H1 (cell line): ENCODE measurements around the gene IRF9. TPM values are rescaled to one million over a fixed set of nuclear protein-coding genes. Genes with fewer than 3 reads are reported as not detected.

Experiments used
- CTCF ChIA-PET: fragments of 300-600 bp; sonication (Branson Sonifier 250); formaldehyde crosslinking; loops from one replicate; lab custom pipeline; 2021; ENCODE audit not compliant: partially characterized antibody; lab: Charles Lee
- POLR2A ChIA-PET: fragments of 300-600 bp; sonication (Branson Sonifier 250); formaldehyde crosslinking; loops from one replicate; lab custom pipeline; 2021; ENCODE audit warnings: inconsistent platforms; ENCODE audit not compliant: partially characterized antibody; lab: Charles Lee
- DNase-seq, 2 experiments: peaks; one replicate each; pipeline versions ENCODE4 v3.0.0 to v3.0.0-alpha.2; 2010 to 2022; ENCODE audit warnings: low spot score in 2 of 2, low read depth in 1 of 2, mixed read lengths in 1 of 2
- FAIRE-seq: peaks from 2 replicates; lab custom pipeline; 2011; peaks lifted over from hg19 to GRCh38; lab: Jason Lieb, UNC
- H2AFZ ChIP-seq: 2 replicates; pipeline ENCODE4 v1.8.1; 2012; ENCODE audit warnings: low read length, inconsistent platforms
- H2AK5ac ChIP-seq: 2 replicates; pipeline ENCODE4 v1.6.1; 2013; ENCODE audit warnings: low read depth, low read length
- H2BK120ac ChIP-seq: replicated peaks from 2 replicates; pipeline ENCODE3; 2013; ENCODE audit warnings: low read depth, low read length, inconsistent platforms
- H2BK12ac ChIP-seq: 2 replicates; pipeline ENCODE4 v1.6.1; 2013; ENCODE audit warnings: low read depth, low read length
- H2BK15ac ChIP-seq: 2 replicates; pipeline ENCODE4 v1.6.1; 2013; ENCODE audit warnings: low read length
- H2BK20ac ChIP-seq: 2 replicates; pipeline ENCODE4 v1.6.1; 2013; ENCODE audit warnings: low read length
- H2BK5ac ChIP-seq: 2 replicates; pipeline ENCODE4 v1.6.1; 2013; ENCODE audit warnings: low read depth, low read length
- H3K14ac ChIP-seq: 2 replicates; pipeline ENCODE4 v1.6.1; 2013; ENCODE audit warnings: inconsistent platforms; ENCODE audit not compliant: insufficient read length
- H3K18ac ChIP-seq: 2 replicates; pipeline ENCODE4 v1.6.1; 2013; ENCODE audit warnings: low read length; ENCODE audit errors: extremely low read depth
- H3K23ac ChIP-seq: 2 replicates; pipeline ENCODE4 v1.6.1; 2013; ENCODE audit warnings: inconsistent platforms; ENCODE audit not compliant: insufficient read length
- H3K23me2 ChIP-seq: 2 replicates; pipeline ENCODE4 v1.6.1; 2013; ENCODE audit warnings: low read depth, low read length
- H3K27ac ChIP-seq: 2 replicates; pipeline ENCODE4 v1.6.1; 2011; ENCODE audit warnings: low read depth, low read length, inconsistent platforms
- H3K27me3 ChIP-seq, 4 experiments: replicated peaks in 1 of 4; 1 replicate in 1 of 4; 2 replicates in 3 of 4; pipeline versions ENCODE4 v1.6.1 to v1.8.1; 2011 to 2013; ENCODE audit warnings: low read length in 3 of 4, mild to moderate bottlenecking in 3 of 4, inconsistent platforms in 2 of 4, mixed read lengths in 2 of 4, moderate library complexity in 1 of 4; ENCODE audit not compliant: control insufficient read depth in 3 of 4, insufficient read depth in 3 of 4; ENCODE audit errors: extremely low read depth in 1 of 4
- H3K36me3 ChIP-seq, 4 experiments: 2 replicates each; pipeline versions ENCODE4 v1.6.1 to v1.8.1; 2011 to 2013; ENCODE audit warnings: mild to moderate bottlenecking in 4 of 4, low read length in 3 of 4, moderate library complexity in 2 of 4, control low read depth in 1 of 4, inconsistent platforms in 1 of 4; ENCODE audit not compliant: insufficient read depth in 4 of 4, control insufficient read depth in 2 of 4
- H3K4ac ChIP-seq: replicated peaks from 2 replicates; pipeline ENCODE3; 2013; ENCODE audit warnings: low read length, low read depth, mixed read lengths, inconsistent platforms; ENCODE audit not compliant: insufficient read length
- H3K4me1 ChIP-seq, 4 experiments: replicated peaks in 1 of 4; 1 replicate in 1 of 4; 2 replicates in 3 of 4; pipeline versions ENCODE4 v1.6.1 to v1.8.1; 2011 to 2013; ENCODE audit warnings: low read length in 3 of 4, inconsistent platforms in 2 of 4, mixed read lengths in 1 of 4; ENCODE audit not compliant: insufficient read depth in 4 of 4, control insufficient read depth in 3 of 4
- H3K4me2 ChIP-seq, 2 experiments: 2 replicates each; pipeline versions ENCODE4 v1.6.1 to v1.8.1; 2011 to 2013; ENCODE audit warnings: low read depth in 2 of 2, low read length in 2 of 2, control low read depth in 1 of 2, inconsistent platforms in 1 of 2, mild to moderate bottlenecking in 1 of 2; ENCODE audit not compliant: insufficient read depth in 1 of 2
- H3K4me3 ChIP-seq, 4 experiments: fragments of 200-600, 300-600 bp in 1 of 4; sonication (generic), shearing (Covaris generic), sonication (Bioruptor Twin) in 1 of 4; 2 replicates each; pipeline versions ENCODE4 v1.5.1 to v1.8.1; 2011 to 2016; ENCODE audit warnings: low read length in 4 of 4, low read depth in 3 of 4, control low read depth in 2 of 4, inconsistent platforms in 2 of 4, mild to moderate bottlenecking in 2 of 4, mixed read lengths in 1 of 4, moderate library complexity in 1 of 4; ENCODE audit not compliant: insufficient read depth in 2 of 4; ENCODE audit errors: extremely low read depth in 1 of 4
- H3K56ac ChIP-seq: replicated peaks from 2 replicates; pipeline ENCODE3; 2013; ENCODE audit warnings: low read depth, mild to moderate bottlenecking, mixed read lengths, low read length, inconsistent platforms; ENCODE audit not compliant: insufficient read length
- H3K79me1 ChIP-seq: 2 replicates; pipeline ENCODE4 v1.6.1; 2013; ENCODE audit warnings: low read depth, low read length, control low read depth
- H3K79me2 ChIP-seq, 2 experiments: 2 replicates each; pipeline versions ENCODE4 v1.6.1 to v1.8.1; 2012 to 2013; ENCODE audit warnings: low read length in 2 of 2, mild to moderate bottlenecking in 2 of 2, inconsistent platforms in 1 of 2; ENCODE audit not compliant: insufficient read depth in 2 of 2, control insufficient read depth in 1 of 2
- H3K9ac ChIP-seq, 4 experiments: replicated peaks in 1 of 4; 1 replicate in 1 of 4; 2 replicates in 3 of 4; pipeline versions ENCODE4 v1.6.1 to v1.8.1; 2011 to 2013; ENCODE audit warnings: low read depth in 3 of 4, low read length in 3 of 4, control low read depth in 2 of 4, mild to moderate bottlenecking in 2 of 4, moderate library complexity in 2 of 4, inconsistent platforms in 1 of 4; ENCODE audit errors: extremely low read depth in 1 of 4
- H3K9me3 ChIP-seq, 2 experiments: 2 replicates each; pipeline versions ENCODE4 v1.6.1 to v1.8.1; 2012 to 2013; ENCODE audit warnings: mild to moderate bottlenecking in 2 of 2, moderate library complexity in 2 of 2, control low read depth in 1 of 2, inconsistent platforms in 1 of 2, low read depth in 1 of 2, low read length in 1 of 2, mixed read lengths in 1 of 2; ENCODE audit not compliant: insufficient read depth in 2 of 2
- H4K20me1 ChIP-seq, 2 experiments: replicated peaks in 1 of 2; 2 replicates each; pipeline versions ENCODE3 to v1.8.1; 2011 to 2013; ENCODE audit warnings: inconsistent platforms in 2 of 2, low read length in 2 of 2, mild to moderate bottlenecking in 1 of 2; ENCODE audit not compliant: insufficient read depth in 2 of 2, control insufficient read depth in 1 of 2
- H4K5ac ChIP-seq: 2 replicates; pipeline ENCODE4 v1.6.1; 2013; ENCODE audit warnings: low read length, low read depth, mixed read lengths, inconsistent platforms; ENCODE audit not compliant: insufficient read length
- H4K8ac ChIP-seq: 2 replicates; pipeline ENCODE4 v1.8.0; 2013; ENCODE audit warnings: mild to moderate bottlenecking, moderate library complexity, low read length, inconsistent platforms; ENCODE audit not compliant: insufficient read depth; ENCODE audit errors: extremely low read depth
- H4K91ac ChIP-seq: replicated peaks from 2 replicates; pipeline ENCODE3; 2013; ENCODE audit warnings: low read length, mixed read lengths, inconsistent platforms; ENCODE audit not compliant: insufficient read length
- BRCA1 ChIP-seq: IDR thresholded peaks from 2 replicates; pipeline ENCODE4 v1.6.1; 2012; ENCODE audit warnings: low read depth, low read length, improper control_type of control experiment
- EGR1 ChIP-seq: IDR thresholded peaks from 2 replicates; pipeline ENCODE4 v1.6.1; 2011; ENCODE audit warnings: low read depth, low read length, borderline replicate concordance
- EP300 ChIP-seq, 2 experiments: IDR thresholded peaks; 1 replicate in 1 of 2; 2 replicates in 1 of 2; pipeline ENCODE4 v1.6.1; 2011 to 2012; ENCODE audit warnings: low read depth in 2 of 2, low read length in 2 of 2, mild to moderate bottlenecking in 2 of 2, borderline replicate concordance in 1 of 2, inconsistent platforms in 1 of 2, moderate library complexity in 1 of 2
- RXRA ChIP-seq: IDR thresholded peaks from 2 replicates; pipeline ENCODE4 v1.6.1; 2011; ENCODE audit warnings: low read depth, mild to moderate bottlenecking, low read length, moderate library complexity; ENCODE audit not compliant: insufficient read depth
- TAF7 ChIP-seq: optimal IDR thresholded peaks from 2 replicates; pipeline ENCODE3; 2011; ENCODE audit warnings: low read depth, mild to moderate bottlenecking, inconsistent platforms, low read length, moderate library complexity, borderline replicate concordance
- TBP ChIP-seq: IDR thresholded peaks from 2 replicates; pipeline ENCODE4 v1.6.1; 2011; ENCODE audit warnings: low read depth, low read length, improper control_type of control experiment
- TEAD4 ChIP-seq: IDR thresholded peaks from 2 replicates; pipeline ENCODE4 v1.6.1; 2012; ENCODE audit warnings: low read depth, low read length, inconsistent platforms, mixed read lengths
- WGBS, 2 experiments: shearing (Covaris generic) in 1 of 2; methylation state at CpG; one replicate each; pipeline versions ENCODE4 v1.1.6 to v1.1.7; 2013 to 2015; ENCODE audit warnings: low lambda C conversion rate in 2 of 2, mixed read lengths in 2 of 2, inconsistent platforms in 1 of 2, low coverage in 1 of 2, missing lambda C conversion rate in 1 of 2; ENCODE audit not compliant: insufficient replicate concordance in 2 of 2, insufficient coverage in 1 of 2, insufficient read length in 1 of 2; ENCODE audit errors: extremely low coverage in 1 of 2, missing lambda C conversion rate in 1 of 2; 5-methylcytosine and 5-hydroxymethylcytosine counted together
- polyA plus RNA-seq, 7 experiments: library from polyadenylated mRNA; depleted of rRNA in 3 of 7; stranded (reverse) in 5 of 7; unstranded in 2 of 7; fragments of >200 nt in 5 of 7; fragments of 200-250 nt in 2 of 7; gene quantifications; 1 replicate in 5 of 7; 2 replicates in 1 of 7; 4 replicates in 1 of 7; pipeline versions ENCODE4 v1.2.1 to v1.2.3, GENCODE V29; 2011 to 2013; ENCODE audit warnings: missing spikeins in 2 of 7, mixed read lengths in 2 of 7
- total RNA-seq: library from RNA; stranded (reverse); fragmentation: NEBNext Ultra II Directional; extraction: Animal tissue kit (Norgen Biotek cat#: 25700); gene quantifications from 2 replicates; pipeline ENCODE4 v1.2.1, GENCODE V29; 2021
- TF ChIP-seq, protein P1 (sequence below): IDR thresholded peaks from 2 replicates; pipeline ENCODE4 v1.6.1; 2012; ENCODE audit warnings: inconsistent platforms
- TF ChIP-seq, protein P2 (sequence below): IDR thresholded peaks from 2 replicates; pipeline ENCODE4 v1.6.1; 2012; ENCODE audit warnings: low read length, inconsistent platforms

IRF9 gene
- total and polyA plus RNA-seq, 2 of the 8 experiments (the other 6 are each of a cell fraction or from before 2014, with no cell fraction given), result 11.4 to 13.2 TPM

GRCh38 chr14:24146453-24146977, 14.6 kb upstream of the IRF9 start, which contains the start of gene PSME2:
Gene PSME2, minus strand, starts transcription at chr14:24146610. Its CDS starts 29 bp downstream, at chr14:24146581.
- H2BK15ac ChIP-seq, result no peak within 1 kb of the TSS
- no peak within 1 kb of the TSS for H2BK20ac ChIP-seq
- H4K5ac ChIP-seq, result peak within 1 kb of the TSS; percentile 2
- no peaks in the 10 kb centered on the region for H3K27me3 ChIP-seq
- DNase-seq (peak in 1 of 2 experiments; percentile 93), FAIRE-seq (no peak)
- H3K23me2 ChIP-seq, result peaks cover 10% of the 10 kb centered on the region
- peaks cover 0 to 10% (median 8%) of the 10 kb centered on the region in 4 experiments; a peak in 5 of 7 replicates for H3K4me1 ChIP-seq
- H2BK12ac ChIP-seq, result 0 out of 2 replicates have a peak within 1 kb of the TSS, but pooled peaks have one; percentile 46
- H4K20me1 ChIP-seq, result peaks cover 0 to 18% of the 10 kb centered on the region in 2 experiments
- WGBS, 2 experiments, result 0% methylated on average over 13 of the region's 25 CpGs; no CpG with 5 or more reads in 1 of the 2 experiments
- H3K36me3 ChIP-seq, result peaks cover 11 to 30% (median 24%) of the 10 kb centered on the region in 4 experiments
- peak within 1 kb of the TSS; percentile 92 to 98 (median 96) for H3K4me3 ChIP-seq
- H3K79me1 ChIP-seq, result peaks cover 11% of the 10 kb centered on the region; the same call in 1 of the 2 replicates
- H2BK5ac ChIP-seq, result peak within 1 kb of the TSS; percentile 94
- ChIA-PET CTCF (interaction anchor here (0.6 to 3.7 kb wide), 8 partner anchors 9 to 89 kb away, joined by 3 to 24 read pairs (median 5); partner anchors contain the start of genes DCAF11, IRF9 and PSME1), POLR2A (interaction anchor here (0.6 to 9.6 kb wide), 21 partner anchors 9 to 1178 kb away, joined by 3 to 86 read pairs (median 5); partner anchors contain the start of genes CHMP4A, DCAF11, DHRS1 and IPO4)
- no peak within 1 kb of the TSS for H4K91ac ChIP-seq
- peak within 1 kb of the TSS; percentile 52 for H3K56ac ChIP-seq
- no peak within 1 kb of the TSS for H3K14ac ChIP-seq
- H2AFZ ChIP-seq, result peak within 1 kb of the TSS; percentile 83; the same call in 1 of the 2 replicates
- H3K27ac ChIP-seq, result peak within 1 kb of the TSS; percentile 45; the same call in 1 of the 2 replicates
- H3K9ac ChIP-seq, result peak within 1 kb of the TSS; percentile 66 to 73 (median 70)
- peak within 1 kb of the TSS; percentile 83 to 96 for H3K4me2 ChIP-seq
- peaks cover 0 to 28% of the 10 kb centered on the region in 2 experiments; a peak in 3 of 4 replicates for H3K79me2 ChIP-seq
- H3K9me3 ChIP-seq, result no peaks in the 10 kb centered on the region
- H3K4ac ChIP-seq, result no peak within 1 kb of the TSS
- H2BK120ac ChIP-seq, result no peak within 1 kb of the TSS
- H3K18ac ChIP-seq, result peak within 1 kb of the TSS; percentile 53; the same call in 1 of the 2 replicates
- no peak within 1 kb of the TSS for H2AK5ac ChIP-seq
- H4K8ac ChIP-seq, result no peak within 1 kb of the TSS; the same call in 1 of the 2 replicates
- no peak within 1 kb of the TSS for H3K23ac ChIP-seq
- TF ChIP-seq TBP (peak; percentile 61; the same call in 1 of the 2 replicates), RXRA (no peak), EGR1 (peak; percentile 15; the same call in 1 of the 2 replicates), TEAD4 (0 out of 2 replicates have a peak, but pooled peaks have one; percentile 10), TAF7 (peak; percentile 81), EP300 (IDR thresholded peaks at IDR 0.05; ENCODE audit: borderline replicate concordance in 1 of 2, low read depth in 2 of 2, low read length in 2 of 2) (0 out of 3 replicates have a peak, but pooled peaks of 1 of the 2 experiments have one; percentile 22), BRCA1 (no peak)
- TF ChIP-seq, protein P1, sequence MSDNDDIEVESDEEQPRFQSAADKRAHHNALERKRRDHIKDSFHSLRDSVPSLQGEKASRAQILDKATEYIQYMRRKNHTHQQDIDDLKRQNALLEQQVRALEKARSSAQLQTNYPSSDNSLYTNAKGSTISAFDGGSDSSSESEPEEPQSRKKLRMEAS, result no peak; the same call in 1 of the 2 replicates
- TF ChIP-seq, protein P2, sequence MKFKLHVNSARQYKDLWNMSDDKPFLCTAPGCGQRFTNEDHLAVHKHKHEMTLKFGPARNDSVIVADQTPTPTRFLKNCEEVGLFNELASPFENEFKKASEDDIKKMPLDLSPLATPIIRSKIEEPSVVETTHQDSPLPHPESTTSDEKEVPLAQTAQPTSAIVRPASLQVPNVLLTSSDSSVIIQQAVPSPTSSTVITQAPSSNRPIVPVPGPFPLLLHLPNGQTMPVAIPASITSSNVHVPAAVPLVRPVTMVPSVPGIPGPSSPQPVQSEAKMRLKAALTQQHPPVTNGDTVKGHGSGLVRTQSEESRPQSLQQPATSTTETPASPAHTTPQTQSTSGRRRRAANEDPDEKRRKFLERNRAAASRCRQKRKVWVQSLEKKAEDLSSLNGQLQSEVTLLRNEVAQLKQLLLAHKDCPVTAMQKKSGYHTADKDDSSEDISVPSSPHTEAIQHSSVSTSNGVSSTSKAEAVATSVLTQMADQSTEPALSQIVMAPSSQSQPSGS, result no peak
